C4-2B (cell line): Measurements from ENCODE around the gene SSTR1.

Source experiments
- H3K27ac ChIP-seq: fragments of 450-650 bp; 2 replicates; pipeline ENCODE4 v1.5.1; 2017
- CTCF ChIP-seq: fragments of 450-650 bp; conservative IDR thresholded peaks from 2 replicates; pipeline ENCODE4 v1.5.1; 2017; ENCODE audit warnings: mild to moderate bottlenecking
- ZFX ChIP-seq: fragments of 450-650 bp; IDR thresholded peaks from 2 replicates; pipeline ENCODE4 v1.6.1; 2017

Gene SSTR1

GRCh38 chr14:38207736-38208617 lies at the start of gene SSTR1:
Gene SSTR1, plus strand, starts transcription at chr14:38207904. Its CDS starts 1,486 bp downstream, at chr14:38209390.
- TF ChIP-seq ZFX (no peak), CTCF (no peak)
- no peak within 1 kb of the TSS for H3K27ac ChIP-seq

GRCh38 chr14:38158468-38158867 lies 49.2 kb upstream of the SSTR1 start:
- TF ChIP-seq CTCF, result no peak
- TF ChIP-seq ZFX, result no peak
- H3K27ac ChIP-seq, result no peak overlapping the region

GRCh38 chr14:38168416-38168815 lies 39.3 kb upstream of the SSTR1 start:
- no peak for TF ChIP-seq CTCF
- TF ChIP-seq ZFX, result no peak
- H3K27ac ChIP-seq, result no peak overlapping the region

GRCh38 chr14:38171197-38171596 lies 36.5 kb upstream of the SSTR1 start:
- no peak overlapping the region for H3K27ac ChIP-seq
- TF ChIP-seq ZFX, result no peak
- no peak for TF ChIP-seq CTCF

GRCh38 chr14:38174711-38175110 lies 33.0 kb upstream of the SSTR1 start:
- no peak overlapping the region for H3K27ac ChIP-seq
- no peak for TF ChIP-seq CTCF
- no peak for TF ChIP-seq ZFX

GRCh38 chr14:38175658-38176057 lies 32.0 kb upstream of the SSTR1 start:
- TF ChIP-seq CTCF (no peak), ZFX (no peak)
- no peak overlapping the region for H3K27ac ChIP-seq

- no peak overlapping the region for H3K27ac ChIP-seq
- TF ChIP-seq ZFX, result no peak
- TF ChIP-seq CTCF, result no peak
These were observed 31.3 kb upstream of the SSTR1 start for GRCh38 chr14:38176379-38176778.
